HG02588 (cell line): ENCODE data around the gene PSEN1.

Source experiments
- ATAC-seq: cut with Tn5 transposase; IDR thresholded peaks from one replicate; pipeline ENCODE4 v1.9.1; 2021; ENCODE audit warnings: mild to moderate bottlenecking, moderate library complexity; ENCODE audit not compliant: unreplicated experiment

The PSEN1 gene

DNA sequence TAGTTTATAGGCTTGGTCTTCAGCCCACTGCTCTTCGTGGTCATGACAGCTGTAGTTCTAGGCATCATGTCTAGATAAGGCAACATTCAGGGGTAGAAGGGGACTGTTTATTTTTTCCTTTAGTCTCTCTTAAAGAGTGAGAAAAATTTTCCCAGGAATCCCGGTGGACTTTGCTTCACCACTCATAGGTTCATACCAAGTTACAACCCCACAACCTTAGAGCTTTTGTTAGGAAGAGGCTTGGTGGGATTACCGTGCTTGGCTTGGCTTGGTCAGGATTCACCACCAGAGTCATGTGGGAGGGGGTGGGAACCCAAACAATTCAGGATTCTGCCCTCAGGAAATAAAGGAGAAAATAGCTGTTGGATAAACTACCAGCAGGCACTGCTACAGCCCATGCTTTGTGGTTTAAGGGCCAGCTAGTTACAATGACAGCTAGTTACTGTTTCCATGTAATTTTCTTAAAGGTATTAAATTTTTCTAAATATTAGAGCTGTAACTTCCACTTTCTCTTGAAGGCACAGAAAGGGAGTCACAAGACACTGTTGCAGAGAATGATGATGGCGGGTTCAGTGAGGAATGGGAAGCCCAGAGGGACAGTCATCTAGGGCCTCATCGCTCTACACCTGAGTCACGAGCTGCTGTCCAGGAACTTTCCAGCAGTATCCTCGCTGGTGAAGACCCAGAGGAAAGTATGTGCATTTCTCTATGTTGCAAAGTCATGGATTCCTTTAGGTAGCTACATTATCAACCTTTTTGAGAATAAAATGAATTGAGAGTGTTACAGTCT is 75.1 kb downstream of the PSEN1 start:
- ATAC-seq, result no peak

DNA sequence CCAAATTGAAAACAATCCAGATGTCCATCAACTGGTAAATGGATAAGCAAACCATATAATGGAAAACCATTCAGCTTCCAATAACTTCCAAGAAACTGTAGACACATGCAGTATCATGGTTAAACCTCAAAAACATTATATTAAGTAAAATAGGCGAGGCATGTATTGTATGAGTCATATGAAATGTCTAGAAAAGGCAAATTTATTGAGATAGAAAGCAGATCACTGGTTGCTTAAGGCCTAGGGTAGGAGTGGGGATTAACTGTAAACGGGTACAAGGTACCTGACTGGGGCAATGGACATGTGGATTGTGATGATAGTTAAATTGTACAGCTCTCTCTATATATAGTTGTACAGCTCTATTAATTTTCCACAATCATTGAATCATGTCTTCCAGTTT is 79.7 kb downstream of the PSEN1 start:
- ATAC-seq, result no peak

DNA sequence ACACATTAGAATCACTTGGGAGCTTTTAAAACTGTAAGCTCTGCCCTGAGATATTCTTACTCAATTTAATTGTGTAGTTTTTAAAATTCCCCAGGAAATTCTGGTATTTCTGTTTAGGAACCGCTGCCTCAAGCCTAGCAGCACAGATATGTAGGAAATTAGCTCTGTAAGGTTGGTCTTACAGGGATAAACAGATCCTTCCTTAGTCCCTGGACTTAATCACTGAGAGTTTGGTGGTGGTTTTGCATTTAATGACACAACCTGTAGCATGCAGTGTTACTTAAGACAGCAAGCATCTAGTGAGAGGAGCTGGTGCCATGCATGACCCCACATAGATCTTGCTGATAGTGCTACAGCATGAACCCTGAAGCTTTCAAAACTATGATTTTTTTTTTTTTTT is 81.1 kb downstream of the PSEN1 start:
- no peak for ATAC-seq

DNA sequence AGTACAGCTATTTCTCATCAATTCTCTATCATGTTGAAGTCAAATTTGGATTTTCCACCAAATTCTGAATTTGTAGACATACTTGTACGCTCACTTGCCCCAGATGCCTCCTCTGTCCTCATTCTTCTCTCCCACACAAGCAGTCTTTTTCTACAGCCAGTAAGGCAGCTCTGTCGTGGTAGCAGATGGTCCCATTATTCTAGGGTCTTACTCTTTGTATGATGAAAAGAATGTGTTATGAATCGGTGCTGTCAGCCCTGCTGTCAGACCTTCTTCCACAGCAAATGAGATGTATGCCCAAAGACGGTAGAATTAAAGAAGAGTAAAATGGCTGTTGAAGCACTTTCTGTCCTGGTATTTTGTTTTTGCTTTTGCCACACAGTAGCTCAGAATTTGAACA is 83.8 kb downstream of the PSEN1 start:
- no peak for ATAC-seq

DNA sequence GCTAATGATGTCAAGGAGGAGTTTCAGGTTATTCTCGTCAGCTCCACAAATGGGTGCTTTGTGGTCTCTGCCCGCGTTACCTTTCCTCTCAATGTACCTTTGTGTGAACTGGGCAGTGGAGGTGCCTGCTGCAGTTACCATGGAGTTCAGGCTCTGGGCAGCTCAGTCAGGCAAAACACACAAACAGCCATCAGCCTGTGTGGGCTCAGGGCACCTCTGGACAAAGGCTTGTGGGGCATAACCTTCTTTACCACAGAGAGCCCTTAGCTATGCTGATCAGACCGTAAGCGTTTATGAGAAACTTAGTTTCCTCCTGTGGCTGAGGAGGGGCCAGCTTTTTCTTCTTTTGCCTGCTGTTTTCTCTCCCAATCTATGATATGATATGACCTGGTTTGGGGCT is 84.3 kb downstream of the PSEN1 start:
- ATAC-seq, result no peak

DNA sequence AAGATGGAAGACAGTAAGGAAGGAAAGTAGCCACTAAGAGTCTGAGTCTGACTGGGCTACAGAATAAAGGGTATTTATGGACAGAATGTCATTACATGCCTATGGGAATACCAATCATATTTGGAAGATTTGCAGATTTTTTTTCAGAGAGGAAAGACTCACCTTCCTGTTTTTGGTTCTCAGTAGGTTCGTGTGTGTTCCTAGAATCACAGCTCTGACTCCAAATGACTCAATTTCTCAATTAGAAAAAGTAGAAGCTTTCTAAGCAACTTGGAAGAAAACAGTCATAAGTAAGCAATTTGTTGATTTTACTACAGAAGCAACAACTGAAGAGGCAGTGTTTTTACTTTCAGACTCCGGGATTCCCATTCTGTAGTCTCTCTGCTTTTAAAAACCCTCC is 85.6 kb downstream of the PSEN1 start:
- ATAC-seq, result no peak

- peak; percentile 49 for ATAC-seq
These were observed 86.7 kb downstream of the PSEN1 start for GRCh38 chr14:73223049-73223448.

DNA sequence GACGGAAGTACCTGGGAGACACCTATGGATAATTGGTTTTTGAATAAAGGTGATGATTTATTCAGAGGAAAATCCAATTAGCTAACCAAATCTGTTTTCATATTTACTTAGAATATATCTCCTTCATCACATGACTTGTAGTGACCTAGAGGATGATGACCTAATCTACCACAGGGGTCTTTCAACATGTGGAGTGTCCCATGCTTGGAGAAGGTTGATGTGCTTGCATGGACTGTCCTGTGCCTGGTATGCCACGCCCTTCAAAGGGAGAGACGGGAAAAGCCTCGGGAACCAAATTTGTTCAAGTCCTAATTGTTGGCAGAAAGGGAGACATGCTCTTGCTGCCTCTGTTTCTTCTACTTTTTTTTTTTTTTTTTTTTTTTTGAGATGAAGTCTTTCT is 89.2 kb downstream of the PSEN1 start:
- no peak for ATAC-seq

DNA sequence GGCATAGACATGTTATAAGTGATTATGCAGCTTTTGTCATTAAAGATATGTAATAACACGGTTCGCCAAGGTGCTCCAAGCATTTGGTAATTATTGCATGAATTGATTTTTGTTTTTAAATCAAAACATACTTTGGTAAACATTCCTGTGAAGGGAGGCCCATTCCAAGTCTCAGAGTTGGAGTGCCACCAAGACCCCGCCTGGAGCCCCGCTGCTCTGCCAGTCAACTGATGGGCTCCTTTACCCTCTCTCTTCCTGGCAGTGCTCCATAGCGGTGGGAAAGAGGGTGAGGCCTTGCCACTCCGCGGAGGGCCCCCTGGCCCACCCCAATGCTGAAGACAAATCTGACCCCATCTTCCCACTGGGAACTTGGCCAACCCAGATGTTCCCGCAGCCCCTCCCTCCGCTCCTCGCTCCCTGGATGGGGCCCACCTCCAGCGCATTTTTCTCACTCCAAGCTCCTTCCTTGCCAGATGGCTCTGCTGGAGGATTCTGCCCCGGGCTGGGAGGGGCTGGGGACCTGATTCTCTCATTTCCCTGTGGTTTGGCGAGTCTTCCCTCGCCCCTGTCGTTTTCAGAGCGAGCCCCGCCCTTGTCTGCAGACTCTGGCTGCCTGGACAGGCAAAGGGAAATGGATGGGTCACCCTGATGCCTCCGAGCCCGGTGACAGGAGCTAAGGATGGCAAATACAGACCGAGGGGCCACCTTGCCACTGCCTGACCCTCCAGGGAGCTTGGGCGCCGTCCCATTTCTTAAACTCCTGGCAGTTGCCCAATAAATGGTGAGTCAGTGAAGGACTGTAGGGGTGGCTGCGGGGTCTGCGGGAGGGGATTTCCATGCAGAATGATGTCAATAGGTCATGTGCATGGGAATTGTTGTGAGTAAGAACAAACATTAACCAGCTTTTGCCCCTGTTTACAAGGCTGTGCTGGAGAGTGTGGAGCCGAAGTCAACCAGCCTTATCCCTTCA is 91.8 kb downstream of the PSEN1 start:
- ATAC-seq, result no peak

DNA sequence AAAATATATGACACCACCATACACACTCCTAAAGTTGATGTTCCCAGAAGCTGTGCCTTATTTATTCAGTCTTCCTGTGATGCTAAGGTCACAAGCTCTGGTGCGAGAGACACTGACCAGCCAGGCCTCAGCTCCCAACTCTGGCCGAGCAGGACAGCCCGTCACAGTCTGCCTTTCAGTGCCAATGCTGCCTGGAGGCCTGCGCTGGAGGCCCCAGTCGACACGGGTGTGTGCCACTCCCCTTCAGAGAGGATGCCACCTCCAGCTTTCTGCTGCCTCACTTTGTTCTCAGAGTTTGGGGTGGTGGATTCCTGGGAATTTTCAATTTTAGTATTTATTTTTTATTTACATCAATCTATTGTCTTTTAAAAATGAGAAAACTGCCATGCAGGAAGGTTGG is 93.7 kb downstream of the PSEN1 start:
- ATAC-seq, result no peak

GRCh38 chr14:73231981-73232851 is 95.9 kb downstream of the PSEN1 start:
- no peak for ATAC-seq

DNA sequence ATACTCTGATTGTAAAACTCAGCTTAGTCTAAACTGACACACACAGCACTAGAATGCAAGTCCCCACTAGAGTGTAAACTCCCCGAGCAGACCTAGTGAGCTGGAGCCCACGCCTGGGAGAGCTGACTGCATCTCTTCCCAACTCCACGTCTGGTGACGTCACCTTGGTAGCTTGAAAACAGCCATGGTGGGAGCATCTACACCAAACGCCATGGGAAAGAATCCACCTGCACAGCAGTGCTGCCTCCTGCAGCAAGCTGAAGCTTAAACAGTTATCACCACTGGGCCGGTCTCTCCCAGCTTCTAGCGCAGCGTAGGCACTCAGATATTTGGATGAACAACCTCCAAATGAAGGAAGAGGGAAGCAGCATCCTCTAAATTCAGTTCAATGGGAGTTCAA is 96.7 kb downstream of the PSEN1 start:
- ATAC-seq, result no peak

GRCh38 chr14:73233564-73233963 is 97.3 kb downstream of the PSEN1 start:
- ATAC-seq, result no peak

GRCh38 chr14:73234029-73234428 is 97.7 kb downstream of the PSEN1 start:
- no peak for ATAC-seq

GRCh38 chr14:73234586-73235394 is 98.5 kb downstream of the PSEN1 start:
- no peak for ATAC-seq

GRCh38 chr14:73235531-73236155 is 99.3 kb downstream of the PSEN1 start:
- no peak for ATAC-seq

- ATAC-seq, result no peak
These were observed 99.8 kb downstream of the PSEN1 start for GRCh38 chr14:73236157-73236556.

DNA sequence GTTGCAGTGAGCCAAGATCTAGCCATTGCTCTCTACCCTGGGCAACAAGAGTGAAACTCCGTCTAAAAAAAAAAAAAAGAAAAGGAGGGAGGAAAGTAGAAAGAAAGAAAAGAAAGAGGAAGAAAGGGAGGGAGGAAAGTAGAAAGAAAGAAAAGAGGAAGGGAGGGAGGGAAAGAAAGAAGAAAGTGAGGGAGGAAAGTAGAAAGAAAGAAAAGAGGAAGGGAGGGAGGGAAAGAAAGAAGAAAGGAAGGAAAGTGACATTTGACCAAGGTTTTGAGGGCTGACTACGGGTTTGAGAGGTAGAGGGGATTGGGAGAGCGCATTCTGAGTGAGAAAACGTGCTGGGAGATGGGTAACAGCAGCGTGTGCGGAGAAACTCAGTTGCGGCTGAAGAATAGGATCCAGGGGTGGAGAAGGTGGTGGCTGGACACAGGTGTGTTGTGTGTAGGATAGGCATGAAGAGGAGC is 100.5 kb downstream of the PSEN1 start:
- no peak for ATAC-seq

GRCh38 chr14:73237219-73237785 is 101.0 kb downstream of the PSEN1 start, which contains the start of gene PAPLN:
PAPLN (plus strand) TSS chr14:73237506; CDS start chr14:73239779, 2,273 bp downstream.
- no peak for ATAC-seq
